Memory B cell (primary cell): Measurements from ENCODE around the gene PRKCE.

Experiments used
- ATAC-seq: fragments of 150-1000 bp; cut with Tn5 transposase; 2 replicates; pipeline ENCODE4 v1.10.0; 2021; ENCODE audit warnings: low read depth, mild to moderate bottlenecking, moderate library complexity
- DNase-seq, 2 donors: peaks; one replicate each; pipeline ENCODE4 v3.0.0; 2022; ENCODE audit warnings: low spot score in 2 of 2
- H3K27ac Mint-ChIP-seq: one replicate; pipeline ENCODE4 v1.8.0; 2022; ENCODE audit warnings: mild to moderate bottlenecking, moderate library complexity, mixed read lengths
- H3K27me3 Mint-ChIP-seq: one replicate; pipeline ENCODE4 v1.8.0; 2022; ENCODE audit warnings: mixed read lengths
- H3K36me3 Mint-ChIP-seq: one replicate; pipeline ENCODE4 v1.8.0; 2022; ENCODE audit warnings: mild to moderate bottlenecking, mixed read lengths
- H3K4me1 Mint-ChIP-seq: one replicate; pipeline ENCODE4 v1.8.0; 2022; ENCODE audit warnings: mixed read lengths
- H3K4me3 Mint-ChIP-seq: one replicate; pipeline ENCODE4 v1.8.0; 2022; ENCODE audit warnings: mild to moderate bottlenecking, moderate library complexity, mixed read lengths
- H3K9me3 Mint-ChIP-seq: one replicate; pipeline ENCODE4 v1.8.0; 2022; ENCODE audit warnings: mixed read lengths

PRKCE gene

DNA sequence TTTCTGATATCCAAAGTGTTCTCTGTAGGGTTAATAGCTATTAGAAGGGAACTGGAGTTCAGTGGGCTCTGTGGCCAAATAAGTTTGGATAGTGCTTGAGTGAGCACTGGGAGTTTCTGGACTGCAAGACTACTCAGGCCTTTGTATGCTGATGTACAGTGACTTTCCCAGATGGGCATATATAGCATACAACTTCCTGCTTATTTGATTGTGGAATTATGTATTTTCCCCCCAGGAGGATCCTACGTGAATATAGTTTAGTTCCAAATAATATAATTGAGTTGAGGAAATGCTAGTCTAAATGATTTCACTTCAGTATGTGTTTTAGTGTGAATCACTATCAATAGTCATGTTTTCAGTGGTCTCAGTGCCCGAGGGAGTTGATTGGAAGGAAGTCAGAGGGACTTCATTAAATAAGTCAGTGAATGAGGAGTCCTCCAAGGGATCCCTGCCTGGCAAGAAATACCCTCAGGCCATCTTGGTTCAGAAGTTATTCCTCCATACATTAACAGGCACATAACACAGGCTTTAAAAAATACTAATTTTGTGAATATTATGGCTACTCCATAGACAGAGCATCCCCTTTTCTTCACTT is 251.4 kb downstream of the PRKCE start:
- H3K27ac Mint-ChIP-seq, result peak overlapping the region; percentile 33
- H3K36me3 Mint-ChIP-seq, result peaks cover 3% of the 10 kb centered on the region
- ATAC-seq (no peak), DNase-seq (no peak)
- no peaks in the 10 kb centered on the region for H3K4me1 Mint-ChIP-seq
- H3K4me3 Mint-ChIP-seq, result no peak overlapping the region
- no peaks in the 10 kb centered on the region for H3K9me3 Mint-ChIP-seq
- H3K27me3 Mint-ChIP-seq, result no peaks in the 10 kb centered on the region

DNA sequence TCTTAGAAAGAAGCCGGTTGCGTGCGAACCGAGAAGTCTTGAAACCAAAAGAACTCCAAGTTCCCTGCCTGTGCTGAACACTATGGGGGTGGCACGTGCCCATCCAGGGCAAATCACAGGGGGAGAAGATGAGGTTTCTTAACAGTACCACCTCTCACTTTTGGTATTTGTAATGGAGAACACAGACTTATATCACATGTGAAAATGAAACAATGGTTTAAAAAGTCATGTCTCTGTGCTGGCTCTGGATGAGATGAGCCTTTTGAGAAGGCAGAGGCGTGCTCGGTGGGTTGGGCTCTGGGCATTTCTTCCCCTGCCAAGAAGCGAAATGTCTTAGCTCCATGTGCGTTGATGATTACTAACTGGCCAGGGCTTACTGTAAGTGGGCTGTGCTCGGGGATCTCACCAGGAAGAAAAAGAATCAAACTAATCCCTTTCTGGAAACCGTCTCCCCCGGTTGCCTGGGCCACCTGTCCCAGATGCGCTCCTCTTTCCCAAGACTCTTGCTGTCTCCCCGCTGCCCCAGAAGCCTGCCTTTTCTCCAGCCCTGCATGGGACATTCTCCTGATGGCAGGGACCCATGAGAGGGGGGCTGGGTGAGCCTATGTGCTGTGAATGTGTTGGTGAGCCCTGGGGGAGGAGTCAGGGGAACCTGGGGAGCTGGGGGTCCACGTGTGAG is 252.9 kb downstream of the PRKCE start:
- Mint-ChIP-seq H3K36me3 (peaks cover 3% of the 10 kb centered on the region), H3K4me1 (peaks cover 10% of the 10 kb centered on the region), H3K4me3 (no peak overlapping the region), H3K9me3 (no peaks in the 10 kb centered on the region), H3K27ac (no peak overlapping the region), H3K27me3 (no peaks in the 10 kb centered on the region)
- ATAC-seq (no peak), DNase-seq (no peak)

DNA sequence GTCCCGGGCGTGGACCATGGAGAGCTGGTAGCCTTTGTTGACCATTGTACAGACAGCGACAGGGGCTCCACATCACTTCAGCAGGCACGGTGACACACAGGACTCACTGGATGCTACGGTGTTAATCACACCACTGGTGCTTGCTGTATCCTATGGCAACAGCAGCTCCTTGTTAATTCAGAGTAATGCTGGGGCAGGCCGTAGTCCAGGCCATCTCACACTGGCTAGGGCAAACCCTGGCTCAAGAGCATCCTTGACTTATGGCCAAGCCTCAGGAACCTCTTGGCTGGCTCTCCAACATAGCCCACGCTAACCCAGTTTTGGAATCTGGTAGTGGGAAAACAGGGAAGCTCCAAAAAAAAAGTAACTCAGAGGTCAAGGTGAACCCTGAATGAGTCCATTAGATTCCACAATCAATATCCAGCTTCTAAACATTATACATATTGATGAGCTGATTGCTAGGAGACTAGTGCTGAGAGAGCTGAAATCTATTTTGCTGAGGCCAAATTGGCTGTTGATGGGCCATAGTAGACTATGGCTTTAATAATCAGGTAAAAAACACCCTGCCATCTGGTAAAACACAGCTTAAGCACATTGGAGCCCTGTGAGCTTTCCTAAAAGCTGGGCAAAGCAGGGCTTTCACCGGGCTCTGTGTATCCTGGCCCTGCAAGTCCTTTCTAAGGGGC is 253.6 kb downstream of the PRKCE start:
- Mint-ChIP-seq H3K27me3 (no peaks in the 10 kb centered on the region), H3K27ac (no peak overlapping the region), H3K4me1 (peaks cover 17% of the 10 kb centered on the region), H3K36me3 (peaks cover 3% of the 10 kb centered on the region), H3K4me3 (no peak overlapping the region), H3K9me3 (no peaks in the 10 kb centered on the region)
- ATAC-seq (no peak), DNase-seq (no peak)

DNA sequence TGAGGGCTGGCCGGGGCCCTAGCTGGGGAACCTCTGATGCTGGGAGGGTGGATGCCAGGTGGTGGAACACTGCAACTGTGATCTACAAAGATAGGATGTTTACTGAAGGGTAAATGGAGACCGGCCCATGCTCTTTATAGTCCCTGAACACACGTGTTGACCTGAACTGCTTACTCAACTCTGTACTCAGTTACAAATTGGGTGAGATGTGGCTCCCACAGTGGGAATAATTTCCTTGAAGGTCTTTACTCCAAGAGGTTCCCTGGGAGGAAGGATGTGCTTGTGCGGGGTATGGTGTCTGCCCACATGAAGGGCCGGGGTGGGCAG is 254.1 kb downstream of the PRKCE start:
- Mint-ChIP-seq H3K27ac (no peak overlapping the region), H3K9me3 (no peaks in the 10 kb centered on the region), H3K4me1 (peaks cover 22% of the 10 kb centered on the region), H3K27me3 (no peaks in the 10 kb centered on the region), H3K4me3 (no peak overlapping the region), H3K36me3 (peaks cover 2% of the 10 kb centered on the region)
- ATAC-seq (no peak), DNase-seq (no peak)

DNA sequence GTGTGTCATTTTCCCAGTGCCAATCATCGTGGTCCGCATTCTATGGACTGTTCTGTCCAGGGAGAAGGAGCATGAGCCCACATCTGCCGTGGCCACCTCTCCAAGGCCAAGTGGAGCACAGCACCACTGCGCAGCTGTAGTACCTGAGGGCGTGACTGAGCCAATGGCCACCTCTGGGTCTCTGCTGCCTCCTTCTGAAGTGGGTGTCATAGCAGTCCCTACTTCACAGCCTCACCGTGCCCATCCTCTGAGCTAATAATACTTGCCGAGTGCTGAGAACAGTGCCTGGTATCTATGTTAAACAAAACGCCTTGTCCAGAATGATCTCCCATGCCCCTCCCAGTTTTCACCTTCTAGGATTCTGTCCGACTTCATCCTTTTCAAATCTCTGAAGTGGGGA is 256.1 kb downstream of the PRKCE start:
- Mint-ChIP-seq H3K9me3 (no peaks in the 10 kb centered on the region), H3K36me3 (peaks cover 3% of the 10 kb centered on the region), H3K27me3 (no peaks in the 10 kb centered on the region), H3K4me3 (no peak overlapping the region), H3K27ac (peak overlapping the region; percentile 75), H3K4me1 (peaks cover 25% of the 10 kb centered on the region)
- no peak for DNase-seq
- ATAC-seq, result no peak

DNA sequence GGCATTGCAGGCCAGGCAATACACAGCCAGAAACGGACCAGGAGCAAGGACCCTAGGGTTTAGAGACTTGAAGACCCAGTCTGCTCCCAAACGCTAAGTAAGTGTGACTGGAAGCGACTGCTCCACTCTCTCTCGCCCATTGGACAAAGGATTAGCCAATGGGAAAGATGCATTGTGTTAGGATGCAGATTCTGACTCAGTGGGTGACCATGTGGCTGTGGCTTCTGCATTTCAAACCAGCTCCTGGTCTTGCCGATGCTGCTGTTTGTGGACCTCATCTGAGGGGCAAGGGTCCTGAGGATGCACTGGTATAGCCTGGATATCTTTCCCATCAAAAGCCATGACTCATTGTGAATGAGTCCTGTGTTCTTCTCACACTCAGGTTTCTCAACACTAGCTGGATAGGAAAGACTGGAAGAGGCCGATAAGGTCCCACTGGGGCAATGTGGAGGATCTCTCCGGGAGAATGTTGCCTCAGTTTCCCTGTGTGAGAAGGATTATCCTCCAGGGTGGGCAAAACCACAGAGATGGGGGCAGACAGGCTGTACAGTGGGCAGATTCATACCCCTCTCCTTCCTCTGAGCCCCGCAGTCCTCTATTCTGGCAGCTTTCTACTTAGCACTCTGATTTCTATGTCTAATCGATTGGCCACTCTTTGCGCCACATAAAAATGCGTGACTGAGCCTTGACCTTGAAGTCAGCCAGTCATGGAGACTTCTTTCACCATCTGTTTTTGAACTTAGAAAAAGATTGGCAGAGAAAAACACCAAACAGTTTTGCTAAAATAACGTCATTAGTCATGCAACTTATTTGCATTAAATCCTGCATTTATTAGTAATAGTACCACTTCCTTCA is 257.1 kb downstream of the PRKCE start:
- peak; percentile 18 for ATAC-seq
- Mint-ChIP-seq H3K4me3 (no peak overlapping the region), H3K36me3 (peaks cover 4% of the 10 kb centered on the region), H3K4me1 (peaks cover 25% of the 10 kb centered on the region), H3K9me3 (no peaks in the 10 kb centered on the region), H3K27ac (peak overlapping the region; percentile 75), H3K27me3 (no peaks in the 10 kb centered on the region)
- DNase-seq, result no peak

DNA sequence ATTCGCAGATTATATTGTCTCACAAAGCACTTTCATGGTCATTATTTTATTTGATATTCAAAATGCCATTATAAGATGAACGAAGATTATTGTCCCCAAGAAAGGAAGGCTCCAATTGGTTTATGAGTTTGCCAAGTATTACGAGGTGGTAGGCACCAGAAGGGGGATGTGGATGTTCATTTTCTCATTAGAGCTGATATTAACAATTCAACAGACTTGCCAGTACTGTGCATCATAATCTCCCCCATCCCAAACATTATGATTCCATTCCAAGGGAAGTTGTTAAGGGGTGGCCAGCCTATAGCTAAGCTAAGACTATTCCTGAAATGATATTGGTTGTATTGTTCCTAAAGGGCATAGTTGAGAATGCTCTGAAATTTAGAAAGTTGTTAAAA is 257.7 kb downstream of the PRKCE start:
- DNase-seq (no peak), ATAC-seq (no peak)
- no peak overlapping the region for H3K4me3 Mint-ChIP-seq
- peaks cover 5% of the 10 kb centered on the region for H3K36me3 Mint-ChIP-seq
- H3K27ac Mint-ChIP-seq, result peak overlapping the region; percentile 75
- no peaks in the 10 kb centered on the region for H3K27me3 Mint-ChIP-seq
- H3K4me1 Mint-ChIP-seq, result peaks cover 28% of the 10 kb centered on the region
- H3K9me3 Mint-ChIP-seq, result no peaks in the 10 kb centered on the region

DNA sequence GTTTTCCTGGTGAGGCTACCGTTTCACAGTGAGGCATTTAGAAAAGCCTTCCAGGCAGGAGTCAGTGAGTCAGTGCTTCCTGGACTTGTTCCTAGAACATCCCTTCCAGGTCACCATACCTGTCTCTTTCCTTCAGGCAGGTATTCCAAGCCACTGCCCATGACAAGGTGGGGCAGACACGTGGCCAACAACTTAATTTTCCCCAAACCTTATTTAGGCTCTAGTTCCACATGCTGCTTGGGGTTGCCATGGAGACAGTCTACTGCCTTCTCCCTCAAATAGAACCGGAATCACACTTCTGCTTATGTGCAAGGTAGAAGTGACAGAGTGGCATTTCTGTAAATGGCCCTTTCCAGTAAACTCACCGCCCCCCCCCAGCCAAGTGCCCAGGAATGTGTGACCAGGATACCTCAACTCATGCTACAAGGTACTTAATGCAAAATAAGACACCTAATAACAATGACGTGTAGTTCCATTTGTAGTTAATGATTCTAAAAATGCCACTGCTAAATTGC is 258.3 kb downstream of the PRKCE start:
- Mint-ChIP-seq H3K4me1 (peaks cover 33% of the 10 kb centered on the region), H3K36me3 (peaks cover 5% of the 10 kb centered on the region), H3K4me3 (no peak overlapping the region), H3K9me3 (no peaks in the 10 kb centered on the region), H3K27me3 (no peaks in the 10 kb centered on the region), H3K27ac (peak overlapping the region; percentile 75)
- ATAC-seq (peak; percentile 93), DNase-seq (peak; percentile 22 to 25)

DNA sequence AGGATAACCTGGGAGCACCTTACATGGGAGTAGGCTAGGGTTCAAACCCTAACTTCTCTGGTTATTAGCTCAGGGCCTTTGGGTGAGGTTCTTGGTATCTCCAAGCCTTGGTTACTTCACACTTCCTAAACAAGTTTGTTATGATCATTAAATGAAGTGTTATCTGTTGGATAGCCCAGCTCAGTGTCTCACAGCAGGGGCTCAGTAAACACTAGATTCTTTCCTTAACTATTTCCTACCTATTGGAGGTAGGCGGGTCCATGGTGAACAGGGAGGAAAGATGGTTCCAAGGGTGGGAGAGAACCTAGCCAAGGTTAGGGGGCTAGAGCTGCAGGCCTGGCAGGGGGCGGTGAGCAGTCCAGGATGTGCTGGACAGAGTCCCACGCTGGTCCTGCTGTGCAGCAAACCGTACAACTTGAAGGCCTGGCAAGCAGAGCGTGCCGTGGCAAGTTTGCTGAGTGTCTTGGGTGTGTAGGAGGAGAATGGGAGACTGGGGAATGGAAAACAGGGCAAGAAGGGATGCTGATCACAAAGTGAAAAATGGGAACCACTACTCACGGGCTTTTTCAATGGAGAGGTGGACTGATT is 259.1 kb downstream of the PRKCE start:
- peaks cover 37% of the 10 kb centered on the region for H3K4me1 Mint-ChIP-seq
- no peak overlapping the region for H3K4me3 Mint-ChIP-seq
- ATAC-seq, result no peak
- peaks cover 6% of the 10 kb centered on the region for H3K36me3 Mint-ChIP-seq
- peak overlapping the region; percentile 75 for H3K27ac Mint-ChIP-seq
- no peaks in the 10 kb centered on the region for H3K9me3 Mint-ChIP-seq
- no peak for DNase-seq
- no peaks in the 10 kb centered on the region for H3K27me3 Mint-ChIP-seq

DNA sequence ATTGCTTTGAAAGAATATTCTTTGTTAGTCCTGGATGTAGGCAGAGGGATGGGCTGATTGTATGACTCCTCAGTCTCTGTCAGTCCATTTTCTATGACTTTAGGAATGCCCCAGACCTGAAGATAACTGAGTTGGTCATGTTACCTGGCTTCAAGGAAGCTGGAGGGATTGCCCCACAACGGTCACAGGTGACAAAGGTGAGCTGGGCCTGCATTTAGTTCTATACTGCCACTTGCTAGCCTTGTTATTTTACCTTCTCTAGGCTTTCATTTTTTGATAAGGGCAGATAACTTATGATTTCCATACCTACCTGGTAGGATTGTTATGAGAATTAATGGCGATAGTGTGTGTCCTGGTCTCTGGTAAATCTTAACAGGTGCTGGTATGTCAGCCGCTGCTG is 260.1 kb downstream of the PRKCE start:
- no peaks in the 10 kb centered on the region for H3K9me3 Mint-ChIP-seq
- no peaks in the 10 kb centered on the region for H3K27me3 Mint-ChIP-seq
- H3K4me3 Mint-ChIP-seq, result no peak overlapping the region
- H3K4me1 Mint-ChIP-seq, result peaks cover 41% of the 10 kb centered on the region
- ATAC-seq (no peak), DNase-seq (no peak)
- H3K27ac Mint-ChIP-seq, result no peak overlapping the region
- H3K36me3 Mint-ChIP-seq, result peaks cover 9% of the 10 kb centered on the region

DNA sequence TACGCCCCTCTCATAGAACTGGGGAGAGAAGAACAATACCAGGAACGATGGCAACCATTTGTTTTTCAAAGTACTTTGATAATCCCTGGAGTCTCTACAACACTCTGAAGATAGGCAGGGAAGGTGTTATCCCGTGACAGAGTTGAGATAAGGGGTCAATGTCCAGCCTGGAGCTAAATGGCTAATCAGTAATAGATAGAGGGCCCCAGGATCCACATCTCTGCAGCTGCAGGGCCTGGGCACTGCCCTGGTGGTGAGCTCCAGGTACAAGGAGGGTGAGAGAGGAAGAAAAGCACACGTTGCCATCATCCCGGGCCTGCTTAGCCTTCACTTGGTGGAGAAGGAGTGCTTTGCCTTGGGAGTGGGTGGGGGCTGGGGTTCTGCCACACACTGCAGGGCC is 260.6 kb downstream of the PRKCE start:
- no peak for DNase-seq
- H3K27ac Mint-ChIP-seq, result no peak overlapping the region
- H3K4me3 Mint-ChIP-seq, result no peak overlapping the region
- no peak for ATAC-seq
- peaks cover 9% of the 10 kb centered on the region for H3K36me3 Mint-ChIP-seq
- H3K9me3 Mint-ChIP-seq, result no peaks in the 10 kb centered on the region
- no peaks in the 10 kb centered on the region for H3K27me3 Mint-ChIP-seq
- H3K4me1 Mint-ChIP-seq, result peaks cover 41% of the 10 kb centered on the region

DNA sequence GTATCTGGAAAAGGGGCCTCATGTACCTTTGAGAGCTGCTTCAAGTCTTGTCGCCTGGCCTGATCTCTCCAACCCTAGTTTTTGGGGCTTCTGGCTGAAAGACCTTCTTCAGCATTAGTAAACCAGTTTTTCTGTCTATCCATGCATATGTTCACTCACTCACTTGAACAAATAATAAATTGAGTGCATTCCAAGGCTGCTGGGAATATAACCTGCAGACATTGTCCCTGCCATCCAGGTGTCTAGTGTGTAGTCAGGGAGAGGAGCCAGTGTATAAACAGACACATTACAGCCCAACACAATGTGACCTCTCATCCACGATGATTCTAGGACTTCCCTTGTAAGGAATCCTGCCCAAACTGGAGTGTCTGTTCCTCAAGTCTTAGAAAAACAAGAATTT is 262.1 kb downstream of the PRKCE start:
- Mint-ChIP-seq H3K4me3 (no peak overlapping the region), H3K4me1 (peaks cover 39% of the 10 kb centered on the region), H3K9me3 (no peaks in the 10 kb centered on the region), H3K36me3 (peaks cover 11% of the 10 kb centered on the region), H3K27ac (peak overlapping the region; percentile 58), H3K27me3 (no peaks in the 10 kb centered on the region)
- ATAC-seq (no peak), DNase-seq (no peak)

DNA sequence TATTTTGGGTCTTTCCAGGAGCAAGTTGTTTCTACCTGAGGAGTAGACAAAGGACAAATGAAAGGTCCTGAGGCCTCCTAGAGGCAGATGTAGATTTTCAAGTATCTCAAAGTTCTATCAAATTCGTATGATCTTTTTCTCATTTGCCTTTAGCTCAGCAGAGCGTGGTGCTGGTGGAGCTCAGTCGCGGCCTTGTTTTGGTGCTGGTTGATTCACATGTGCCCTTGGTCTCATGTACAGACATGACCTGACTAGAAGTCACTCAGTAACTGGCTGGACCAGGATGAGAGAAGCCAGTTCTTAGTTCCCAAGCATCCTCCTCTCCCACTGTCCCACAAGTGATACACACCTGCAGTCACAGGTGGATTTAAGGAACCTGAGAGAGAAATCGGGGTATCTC is 264.0 kb downstream of the PRKCE start:
- peaks cover 10% of the 10 kb centered on the region for H3K36me3 Mint-ChIP-seq
- no peaks in the 10 kb centered on the region for H3K27me3 Mint-ChIP-seq
- H3K9me3 Mint-ChIP-seq, result no peaks in the 10 kb centered on the region
- DNase-seq, result no peak
- peak overlapping the region; percentile 88 for H3K27ac Mint-ChIP-seq
- peak; percentile 34 for ATAC-seq
- H3K4me1 Mint-ChIP-seq, result peaks cover 30% of the 10 kb centered on the region
- H3K4me3 Mint-ChIP-seq, result no peak overlapping the region
